ENCODE data around the gene ANP32E.
"Not testable (repeated sequence)": the region's sequence is repeated elsewhere in the genome, so short reads cannot be mapped to it uniquely, and the experiment has no call there.

The ANP32E gene

DNA sequence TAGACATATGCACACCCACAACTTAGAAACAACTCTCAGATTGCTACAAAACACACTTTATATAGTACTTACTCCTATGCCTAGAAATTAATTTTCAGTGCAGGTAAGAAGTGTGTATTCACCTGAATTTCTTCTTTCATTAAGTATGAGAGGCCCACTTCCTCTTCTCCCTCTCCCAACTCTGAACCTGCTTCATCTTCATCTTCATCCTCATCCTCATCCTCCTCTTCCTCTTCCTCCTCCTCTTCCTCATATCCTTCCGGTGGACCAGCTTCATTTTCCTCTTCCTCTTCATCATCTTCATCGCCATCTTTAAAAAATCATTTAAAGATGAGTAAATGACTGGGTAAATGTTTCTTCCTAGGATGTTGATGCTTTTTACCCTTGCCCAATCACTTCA is 9.4 kb downstream of the ANP32E start:
- TF ChIP-seq, protein P1, sequence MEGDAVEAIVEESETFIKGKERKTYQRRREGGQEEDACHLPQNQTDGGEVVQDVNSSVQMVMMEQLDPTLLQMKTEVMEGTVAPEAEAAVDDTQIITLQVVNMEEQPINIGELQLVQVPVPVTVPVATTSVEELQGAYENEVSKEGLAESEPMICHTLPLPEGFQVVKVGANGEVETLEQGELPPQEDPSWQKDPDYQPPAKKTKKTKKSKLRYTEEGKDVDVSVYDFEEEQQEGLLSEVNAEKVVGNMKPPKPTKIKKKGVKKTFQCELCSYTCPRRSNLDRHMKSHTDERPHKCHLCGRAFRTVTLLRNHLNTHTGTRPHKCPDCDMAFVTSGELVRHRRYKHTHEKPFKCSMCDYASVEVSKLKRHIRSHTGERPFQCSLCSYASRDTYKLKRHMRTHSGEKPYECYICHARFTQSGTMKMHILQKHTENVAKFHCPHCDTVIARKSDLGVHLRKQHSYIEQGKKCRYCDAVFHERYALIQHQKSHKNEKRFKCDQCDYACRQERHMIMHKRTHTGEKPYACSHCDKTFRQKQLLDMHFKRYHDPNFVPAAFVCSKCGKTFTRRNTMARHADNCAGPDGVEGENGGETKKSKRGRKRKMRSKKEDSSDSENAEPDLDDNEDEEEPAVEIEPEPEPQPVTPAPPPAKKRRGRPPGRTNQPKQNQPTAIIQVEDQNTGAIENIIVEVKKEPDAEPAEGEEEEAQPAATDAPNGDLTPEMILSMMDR (IDR thresholded peaks at IDR 0.05; ENCODE audit: low read depth, low read length, missing control alignments) = no peak
- no peak overlapping the region for H3K27ac ChIP-seq
- H3K4me3 ChIP-seq (ENCODE audit: low read depth, low read length) = no peak overlapping the region
- H3K36me3 ChIP-seq (replicated peaks) = peaks cover 26% of the 10 kb centered on the region
- in situ Hi-C loops (cut with HindIII; ENCODE audit: low pct_ligation_motif_present, low sequenced_read_pairs) = no loop called here
- no peak for DNase-seq
- no peaks in the 10 kb centered on the region for H3K27me3 ChIP-seq (replicated peaks)

DNA sequence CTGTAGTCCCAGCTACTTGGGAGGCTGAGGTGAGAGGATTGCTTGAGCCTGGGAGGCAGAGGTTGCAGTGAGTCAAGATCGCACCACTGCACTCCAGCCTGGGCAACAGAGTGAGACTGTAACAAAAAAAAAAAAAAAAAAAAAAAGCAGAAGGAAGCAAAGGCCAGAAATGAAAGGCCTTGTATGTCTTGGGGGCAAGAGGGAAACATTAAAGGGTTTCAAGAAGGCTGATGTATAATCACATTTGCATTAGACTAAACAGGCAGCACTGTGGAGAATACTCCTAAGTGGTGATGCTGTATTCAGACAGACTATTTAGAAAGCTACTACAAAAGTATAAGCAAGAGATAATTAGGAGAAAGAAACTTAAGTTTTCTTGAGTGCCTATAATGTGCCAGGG is 10.4 kb downstream of the ANP32E start:
- TF ChIP-seq, protein P1 (IDR thresholded peaks at IDR 0.05; ENCODE audit: low read depth, low read length, missing control alignments) = no peak
- no peak overlapping the region for H3K4me3 ChIP-seq (ENCODE audit: low read depth, low read length)
- in situ Hi-C loops (cut with HindIII; ENCODE audit: low pct_ligation_motif_present, low sequenced_read_pairs) = no loop called here
- DNase-seq = no peak
- no peak overlapping the region for H3K27ac ChIP-seq
- H3K36me3 ChIP-seq (replicated peaks) = peaks cover 26% of the 10 kb centered on the region
- H3K27me3 ChIP-seq (replicated peaks) = no peaks in the 10 kb centered on the region

GRCh38 chr1:150224983-150225382 is 10.9 kb downstream of the ANP32E start:
- no peaks in the 10 kb centered on the region for H3K27me3 ChIP-seq (replicated peaks)
- H3K36me3 ChIP-seq (replicated peaks) = peaks cover 26% of the 10 kb centered on the region
- no peak overlapping the region for H3K27ac ChIP-seq
- H3K4me3 ChIP-seq (ENCODE audit: low read depth, low read length) = no peak overlapping the region
- TF ChIP-seq, protein P1 (IDR thresholded peaks at IDR 0.05; ENCODE audit: low read depth, low read length, missing control alignments) = no peak
- DNase-seq = no peak
- in situ Hi-C loops (cut with HindIII; ENCODE audit: low pct_ligation_motif_present, low sequenced_read_pairs) = no loop called here

DNA sequence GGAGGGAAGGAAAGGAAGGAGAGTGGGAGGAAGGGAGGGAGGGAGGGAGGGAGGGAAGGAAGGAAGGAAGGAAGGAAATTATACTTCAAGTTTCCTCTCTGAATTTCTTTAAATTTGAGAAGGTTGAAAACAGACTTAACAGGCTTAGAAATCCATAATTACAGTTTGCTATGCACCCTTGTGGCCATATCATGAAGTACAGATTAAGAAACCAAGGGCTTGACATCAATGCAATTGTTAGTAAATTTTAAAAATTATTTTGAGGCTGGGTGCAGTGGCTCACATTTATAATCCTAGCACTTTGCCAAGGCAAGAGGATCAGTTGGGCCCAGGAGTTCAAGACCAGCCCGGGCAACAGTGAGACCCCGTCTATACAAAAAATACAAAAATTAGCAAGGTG is 14.4 kb downstream of the ANP32E start:
- TF ChIP-seq, protein P1 (IDR thresholded peaks at IDR 0.05; ENCODE audit: low read depth, low read length, missing control alignments) = peak; percentile 46
- Histone ChIP-seq H3K27ac (no peak overlapping the region), H3K36me3 (replicated peaks) (peaks cover 21% of the 10 kb centered on the region), H3K27me3 (replicated peaks) (no peaks in the 10 kb centered on the region), H3K4me3 (ENCODE audit: low read depth, low read length) (no peak overlapping the region)
- peak; percentile 29 for DNase-seq
- in situ Hi-C loops (cut with HindIII; ENCODE audit: low pct_ligation_motif_present, low sequenced_read_pairs) = no loop called here

GRCh38 chr1:150215855-150216254 is 20.1 kb downstream of the ANP32E start:
- H3K4me3 ChIP-seq (ENCODE audit: low read depth, low read length); DNase-seq; H3K27ac ChIP-seq; in situ Hi-C loops (cut with HindIII; ENCODE audit: low pct_ligation_motif_present, low sequenced_read_pairs); H3K36me3 ChIP-seq (replicated peaks); H3K27me3 ChIP-seq (replicated peaks): not testable (repeated sequence)

- peak overlapping the region; percentile 67 for H3K27ac ChIP-seq
- H3K27me3 ChIP-seq (replicated peaks); in situ Hi-C loops (cut with HindIII; ENCODE audit: low pct_ligation_motif_present, low sequenced_read_pairs); H3K36me3 ChIP-seq (replicated peaks); DNase-seq: not testable (repeated sequence)
- peak overlapping the region; percentile 52 for H3K4me3 ChIP-seq (ENCODE audit: low read depth, low read length)
Measured at GRCh38 chr1:150214099-150214756, 21.7 kb downstream of the ANP32E start.
